HG03159 (cell line): ENCODE results near the gene SPATC1L.
"Not testable (repeated sequence)": the region's sequence is repeated elsewhere in the genome, so short reads cannot be mapped to it uniquely, and the experiment has no call there.

Source experiments
- ATAC-seq: cut with Tn5 transposase; IDR thresholded peaks from one replicate; pipeline ENCODE4 v1.9.1; 2021; ENCODE audit warnings: mild to moderate bottlenecking, moderate library complexity; ENCODE audit not compliant: unreplicated experiment

SPATC1L gene

DNA sequence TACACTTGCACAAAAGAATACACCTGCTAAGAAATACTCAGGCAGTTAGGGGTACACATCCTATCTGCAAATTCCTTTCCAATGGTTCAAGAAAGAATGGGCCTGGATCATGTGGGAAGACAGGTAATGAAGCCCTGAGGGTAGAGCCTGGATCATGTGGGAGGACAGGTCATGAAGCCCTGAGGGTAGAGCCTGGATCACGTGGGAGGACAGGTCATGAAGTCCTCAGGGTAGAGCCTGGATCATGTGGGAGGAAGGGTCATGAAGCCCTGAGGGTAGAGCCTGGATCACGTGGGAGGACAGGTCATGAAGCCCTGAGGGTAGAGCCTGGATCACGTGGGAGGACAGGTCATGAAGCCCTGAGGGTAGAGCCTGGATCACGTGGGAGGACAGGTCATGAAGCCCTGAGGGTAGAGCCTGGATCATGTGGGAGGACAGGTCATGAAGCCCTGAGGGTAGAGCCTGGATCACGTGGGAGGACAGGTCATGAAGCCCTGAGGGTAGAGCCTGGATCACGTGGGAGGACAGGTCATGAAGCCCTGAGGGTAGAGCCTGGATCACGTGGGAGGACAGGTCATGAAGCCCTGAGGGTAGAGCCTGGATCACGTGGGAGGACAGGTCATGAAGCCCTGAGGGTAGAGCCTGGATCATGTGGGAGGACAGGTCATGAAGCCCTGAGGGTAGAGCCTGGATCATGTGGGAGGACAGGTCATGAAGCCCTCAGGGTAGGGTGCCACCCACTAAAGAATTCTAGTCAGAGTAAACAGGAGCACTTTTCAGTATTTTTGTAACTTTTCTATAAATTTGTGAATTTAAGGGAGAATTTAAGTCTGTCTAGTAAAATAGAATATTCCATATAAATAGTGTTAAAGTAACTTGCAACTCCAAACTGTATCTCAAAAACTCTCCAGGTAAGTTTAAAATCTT lies 16.9 kb upstream of the SPATC1L start:
- not testable (repeated sequence) for ATAC-seq

GRCh38 chr21:46199436-46200373 lies 15.4 kb upstream of the SPATC1L start:
- ATAC-seq: no peak

DNA sequence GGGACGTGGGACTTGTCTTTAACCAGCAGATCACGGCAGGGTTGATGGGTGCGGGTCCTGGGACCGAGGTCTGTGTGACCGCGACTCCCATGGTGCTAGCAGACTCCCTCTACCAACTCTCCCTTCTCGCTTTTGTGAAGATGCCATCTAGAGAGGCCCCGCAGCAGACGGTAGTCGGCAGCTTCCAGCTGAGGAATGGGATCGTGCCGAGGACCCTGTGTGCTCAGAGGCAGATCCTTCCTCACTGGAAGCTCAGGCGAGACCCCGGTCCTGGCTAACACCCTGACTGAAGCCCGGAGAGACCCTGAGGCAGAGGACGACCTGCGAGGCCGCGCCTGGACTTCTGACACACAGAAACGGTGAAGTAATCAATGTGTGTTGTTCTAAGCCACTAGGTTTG lies 12.5 kb upstream of the SPATC1L start:
- no peak for ATAC-seq

DNA sequence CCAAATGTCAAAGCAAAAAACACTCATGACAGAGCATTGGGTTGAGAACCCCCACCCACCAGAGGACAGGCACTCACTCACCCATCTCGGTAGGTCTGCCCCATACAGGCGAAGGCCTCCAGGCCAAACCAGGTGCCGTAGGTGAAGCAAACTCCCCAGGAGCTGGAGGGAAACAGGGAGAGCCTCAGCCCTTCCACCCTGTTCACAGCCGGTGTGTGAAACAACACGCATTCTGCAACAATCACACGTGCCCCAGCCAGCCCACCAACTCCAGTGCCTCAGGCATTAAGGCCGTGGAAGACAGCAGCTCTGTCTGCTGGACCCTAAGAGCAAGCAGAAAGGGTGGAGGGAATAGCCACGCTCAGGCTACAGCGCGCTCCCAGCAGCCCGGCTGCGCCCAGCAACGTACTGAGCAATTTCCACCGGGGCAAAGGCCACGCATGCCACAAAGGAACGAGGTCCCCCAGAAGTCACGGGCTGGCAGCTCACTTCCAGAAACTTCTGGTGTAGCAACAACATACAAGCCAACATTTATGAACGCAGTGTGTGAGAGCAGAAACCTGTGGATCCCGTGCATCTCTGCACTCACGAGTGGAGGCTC lies 11.4 kb upstream of the SPATC1L start:
- ATAC-seq: no peak

GRCh38 chr21:46194374-46195334 lies 10.4 kb upstream of the SPATC1L start:
- no peak for ATAC-seq

DNA sequence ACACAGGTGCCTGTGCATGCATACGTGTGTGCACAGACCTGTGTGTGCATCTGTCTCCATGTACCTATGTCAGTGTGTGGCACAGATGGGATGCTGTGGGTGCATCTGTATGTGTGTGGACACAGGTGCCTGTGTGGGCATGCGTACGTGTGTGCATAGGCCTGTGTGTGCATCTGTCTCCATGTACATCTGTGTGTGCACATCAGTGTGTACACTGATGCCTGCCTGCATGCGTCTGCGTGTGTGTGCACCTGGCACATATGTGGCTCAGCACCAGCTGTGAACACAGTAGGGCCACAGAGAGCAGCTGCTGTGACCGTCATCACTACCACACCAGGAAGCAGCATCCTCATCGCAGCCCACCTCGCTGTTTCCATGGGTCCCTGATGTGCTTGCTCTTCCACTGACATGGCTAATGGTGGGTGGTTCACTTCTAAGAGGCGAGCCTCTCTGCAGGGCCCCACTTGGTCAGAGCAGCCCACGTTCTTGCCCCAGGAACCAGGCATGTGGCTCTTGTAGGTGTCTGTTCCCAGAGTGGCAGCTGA lies 9.6 kb upstream of the SPATC1L start:
- ATAC-seq: no peak

- no peak for ATAC-seq
Measured at GRCh38 chr21:46191686-46192575, 7.7 kb upstream of the SPATC1L start.

DNA sequence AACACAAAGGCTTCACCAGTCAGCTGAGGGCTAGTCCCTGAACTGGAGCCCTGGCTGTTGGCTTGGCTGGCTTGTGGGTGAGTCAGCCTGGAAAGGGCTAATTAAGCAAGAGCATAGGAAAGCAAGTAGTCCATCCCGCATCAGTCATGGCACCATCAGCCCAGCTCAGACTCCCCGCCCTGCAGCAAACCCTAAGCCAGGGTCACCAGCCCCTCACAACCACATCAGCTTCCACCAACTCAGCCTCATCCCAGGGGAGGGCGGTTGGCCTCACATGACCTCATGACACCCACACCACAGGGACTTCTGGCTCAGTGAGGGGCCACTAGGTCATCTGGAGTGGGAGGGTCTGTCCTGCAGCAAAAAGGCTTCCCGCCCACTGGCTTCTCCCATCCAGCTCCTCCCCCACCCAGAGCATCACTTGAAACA lies 7.0 kb upstream of the SPATC1L start:
- no peak for ATAC-seq

GRCh38 chr21:46190491-46191131 lies 6.4 kb upstream of the SPATC1L start:
- ATAC-seq: no peak

- no peak for ATAC-seq
Measured at GRCh38 chr21:46189959-46190490, 5.8 kb upstream of the SPATC1L start.

- no peak for ATAC-seq
Measured at GRCh38 chr21:46189213-46189958, 5.1 kb upstream of the SPATC1L start.

GRCh38 chr21:46188226-46189212 lies 4.3 kb upstream of the SPATC1L start:
- no peak for ATAC-seq

DNA sequence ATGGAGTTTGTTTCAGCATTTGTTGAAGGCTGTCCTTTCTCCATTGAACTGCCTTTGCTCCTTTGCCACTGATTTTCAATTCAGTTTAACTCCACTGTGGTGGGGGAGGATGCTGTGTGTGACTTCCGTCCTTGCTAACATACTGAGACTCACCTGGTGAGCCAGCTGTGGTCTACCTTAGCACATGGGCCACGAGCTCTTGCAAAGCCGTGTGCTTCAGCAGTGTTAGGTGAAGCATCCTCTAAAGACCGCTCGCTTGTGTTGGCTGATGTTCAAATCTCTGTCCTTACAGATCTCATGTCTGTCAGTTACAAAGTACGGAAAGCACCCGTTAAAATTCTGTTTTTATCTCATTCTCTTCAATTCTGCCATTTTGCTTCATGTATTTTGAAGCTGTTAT lies 3.6 kb upstream of the SPATC1L start:
- ATAC-seq: no peak

DNA sequence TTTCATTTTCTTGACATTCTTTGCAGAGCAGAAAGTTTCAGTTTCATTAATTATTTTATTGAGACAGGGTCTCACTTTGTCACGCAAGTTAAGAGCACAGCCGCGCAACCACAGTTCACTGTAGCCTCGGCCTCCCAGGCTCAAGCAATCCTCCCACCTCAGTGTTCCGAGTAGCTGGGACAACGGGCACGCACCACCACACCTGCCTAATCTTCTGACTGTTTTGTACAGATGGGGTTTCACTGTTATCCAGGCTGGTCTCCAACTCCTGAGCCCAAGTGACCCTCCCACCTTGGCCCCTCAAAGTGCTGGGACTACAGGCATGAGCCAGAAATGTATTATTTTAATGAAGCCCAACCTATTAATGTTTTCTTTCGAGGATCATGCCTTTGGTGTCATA lies 3.0 kb upstream of the SPATC1L start:
- no peak for ATAC-seq

- no peak for ATAC-seq
Measured at GRCh38 chr21:46185716-46186115, 1.5 kb upstream of the SPATC1L start.
